H9 (cell line): ENCODE data around the gene DGCR2. TPM values are rescaled to one million over a fixed set of nuclear protein-coding genes. Genes with fewer than 3 reads are reported as not detected.

Source experiments
- DNase-seq: peaks from one replicate; pipeline ENCODE4 v3.0.0-alpha.2; 2017
- H2AFZ ChIP-seq: one replicate; pipeline ENCODE4 v1.6.1; 2013; ENCODE audit warnings: mild to moderate bottlenecking, low read length, control low read depth, moderate library complexity
- H2AK5ac ChIP-seq: 2 replicates; pipeline ENCODE4 v1.6.1; 2013; ENCODE audit warnings: low read length, control low read depth, mixed read lengths; ENCODE audit not compliant: insufficient read length
- H2BK120ac ChIP-seq: one replicate; pipeline ENCODE4 v1.6.1; 2013; ENCODE audit warnings: low read depth, mild to moderate bottlenecking, low read length, control low read depth, inconsistent platforms; ENCODE audit not compliant: poor library complexity, severe bottlenecking
- H2BK12ac ChIP-seq: 2 replicates; pipeline ENCODE4 v1.6.1; 2013; ENCODE audit warnings: low read length, control low read depth, mixed read lengths, low read depth; ENCODE audit not compliant: insufficient read length
- H2BK15ac ChIP-seq: 2 replicates; pipeline ENCODE4 v1.6.1; 2013; ENCODE audit warnings: low read depth, low read length, control low read depth
- H2BK20ac ChIP-seq: one replicate; pipeline ENCODE4 v1.6.1; 2013; ENCODE audit warnings: low read depth, mild to moderate bottlenecking, low read length, control low read depth, inconsistent platforms; ENCODE audit not compliant: poor library complexity, severe bottlenecking
- H2BK5ac ChIP-seq: 2 replicates; pipeline ENCODE4 v1.6.1; 2013; ENCODE audit warnings: low read length, control low read depth, mixed read lengths; ENCODE audit not compliant: insufficient read length
- H3K14ac ChIP-seq: 2 replicates; pipeline ENCODE4 v1.6.1; 2013; ENCODE audit warnings: low read length, control low read depth; ENCODE audit not compliant: insufficient read depth
- H3K18ac ChIP-seq: 2 replicates; pipeline ENCODE4 v1.6.1; 2013; ENCODE audit warnings: low read depth, mild to moderate bottlenecking, mixed read lengths, low read length, control low read depth; ENCODE audit not compliant: insufficient read length
- H3K23ac ChIP-seq: 2 replicates; pipeline ENCODE4 v1.6.1; 2013; ENCODE audit warnings: low read length, control low read depth, mixed read lengths, low read depth; ENCODE audit not compliant: insufficient read length
- H3K23me2 ChIP-seq: 2 replicates; pipeline ENCODE4 v1.6.1; 2013; ENCODE audit warnings: low read depth, mild to moderate bottlenecking, mixed read lengths, low read length, control low read depth; ENCODE audit not compliant: insufficient read length, poor library complexity, severe bottlenecking
- H3K27ac ChIP-seq: 2 replicates; pipeline ENCODE4 v1.5.1; 2013; ENCODE audit warnings: low read length, control low read depth, mixed read lengths, low read depth; ENCODE audit not compliant: insufficient read length
- H3K27me3 ChIP-seq: 2 replicates; pipeline ENCODE4 v1.6.1; 2013; ENCODE audit warnings: low read length, control low read depth, inconsistent platforms; ENCODE audit not compliant: insufficient read depth
- H3K4ac ChIP-seq: 2 replicates; pipeline ENCODE4 v1.6.1; 2013; ENCODE audit warnings: low read depth, mild to moderate bottlenecking, control low read depth, inconsistent platforms, low read length, moderate library complexity
- H3K4me1 ChIP-seq: 2 replicates; pipeline ENCODE4 v1.6.1; 2013; ENCODE audit warnings: low read length, control low read depth, inconsistent platforms; ENCODE audit not compliant: insufficient read depth
- H3K4me2 ChIP-seq: 2 replicates; pipeline ENCODE4 v1.6.1; 2013; ENCODE audit warnings: low read length, control low read depth, mixed read lengths; ENCODE audit not compliant: insufficient read length, insufficient read depth
- H3K56ac ChIP-seq: 2 replicates; pipeline ENCODE4 v1.6.1; 2013; ENCODE audit warnings: low read depth, mild to moderate bottlenecking, mixed read lengths, low read length, control low read depth; ENCODE audit not compliant: insufficient read length
- H3K79me1 ChIP-seq: 2 replicates; pipeline ENCODE4 v1.6.1; 2013; ENCODE audit warnings: low read depth, mild to moderate bottlenecking, moderate library complexity, low read length, control low read depth, inconsistent platforms; ENCODE audit not compliant: insufficient read depth, poor library complexity, severe bottlenecking
- H3K79me2 ChIP-seq: 2 replicates; pipeline ENCODE4 v1.6.1; 2013; ENCODE audit warnings: low read length, control low read depth, inconsistent platforms; ENCODE audit not compliant: insufficient read depth
- H3K9ac ChIP-seq: 2 replicates; pipeline ENCODE4 v1.6.1; 2013; ENCODE audit warnings: low read length, control low read depth, mixed read lengths; ENCODE audit not compliant: insufficient read length; ENCODE audit errors: extremely low read depth
- H3K9me3 ChIP-seq: one replicate; pipeline ENCODE4 v1.6.1; 2013; ENCODE audit warnings: low read depth, low read length, inconsistent platforms; ENCODE audit not compliant: control insufficient read depth
- H3T11ph ChIP-seq: one replicate; pipeline ENCODE4 v1.6.1; 2013; ENCODE audit warnings: mild to moderate bottlenecking, low read length, control low read depth, inconsistent platforms
- H4K20me1 ChIP-seq: one replicate; pipeline ENCODE4 v1.6.1; 2013; ENCODE audit not compliant: control insufficient read depth, insufficient read length, insufficient read depth
- H4K5ac ChIP-seq: 2 replicates; pipeline ENCODE4 v1.6.1; 2013; ENCODE audit warnings: low read depth, mild to moderate bottlenecking, mixed read lengths, low read length, control low read depth; ENCODE audit not compliant: insufficient read length
- H4K8ac ChIP-seq: replicated peaks from 2 replicates; pipeline ENCODE4 v1.6.1; 2013; ENCODE audit warnings: low read length, control low read depth, mixed read lengths, low read depth; ENCODE audit not compliant: insufficient read length
- H4K91ac ChIP-seq: 2 replicates; pipeline ENCODE4 v1.6.1; 2013; ENCODE audit warnings: low read depth, mild to moderate bottlenecking, moderate library complexity, mixed read lengths, low read length, control low read depth; ENCODE audit not compliant: insufficient read length
- H3K27ac Mint-ChIP-seq, 3 experiments: 2 replicates in 2 of 3; 3 replicates in 1 of 3; pipeline ENCODE4 v1.8.0; 2020 to 2021; ENCODE audit warnings: mixed read lengths in 3 of 3, mild to moderate bottlenecking in 1 of 3, moderate library complexity in 1 of 3
- H3K27me3 Mint-ChIP-seq: 2 replicates; pipeline ENCODE4 v1.8.0; 2021; ENCODE audit warnings: low read depth, mild to moderate bottlenecking, moderate library complexity, mixed read lengths
- H3K36me3 Mint-ChIP-seq, 3 experiments: 2 replicates in 2 of 3; 3 replicates in 1 of 3; pipeline ENCODE4 v1.8.0; 2020 to 2021; ENCODE audit warnings: low read depth in 3 of 3, mixed read lengths in 3 of 3; ENCODE audit not compliant: insufficient read depth in 1 of 3
- H3K4me1 Mint-ChIP-seq, 2 experiments: 2 replicates each; pipeline ENCODE4 v1.8.0; 2020; ENCODE audit warnings: mixed read lengths in 2 of 2
- H3K4me3 Mint-ChIP-seq, 2 experiments: 2 replicates in 1 of 2; 3 replicates in 1 of 2; pipeline ENCODE4 v1.8.0; 2020 to 2021; ENCODE audit warnings: mild to moderate bottlenecking in 2 of 2, mixed read lengths in 2 of 2, moderate library complexity in 1 of 2
- H3K9me3 Mint-ChIP-seq, 2 experiments: 2 replicates in 1 of 2; 3 replicates in 1 of 2; pipeline ENCODE4 v1.8.0; 2020; ENCODE audit warnings: mild to moderate bottlenecking in 2 of 2, mixed read lengths in 2 of 2, moderate library complexity in 1 of 2
- CTCF ChIP-seq: fragments of 200-600 bp; sonication (generic); conservative IDR thresholded peaks from 3 replicates; pipeline ENCODE4 v1.8.0; 2021; ENCODE audit warnings: antibody characterized with exemption, mild to moderate bottlenecking
- WGBS: extraction: QIAGEN DNeasy Blood & Tissue Kit; methylation state at CpG from one replicate; pipeline ENCODE4 v1.1.7; 2013; ENCODE audit warnings: missing lambda C conversion rate, low lambda C conversion rate, mixed read lengths; ENCODE audit not compliant: insufficient read length; ENCODE audit errors: extremely low coverage; 5-methylcytosine and 5-hydroxymethylcytosine counted together
- total RNA-seq: library from RNA; stranded (reverse); gene quantifications from 2 replicates; pipeline ENCODE4 v1.2.1, GENCODE V29; 2021

The DGCR2 gene
- total RNA-seq, 1 experiment from 2014 or later, result 47.2 TPM

GRCh38 chr22:19128946-19129727, 6.9 kb upstream of the DGCR2 start:
- Histone ChIP-seq H2AK5ac (no peak overlapping the region), H2BK120ac (no peak overlapping the region), H3K9ac (no peak overlapping the region), H3K9me3 (no peaks in the 10 kb centered on the region), H3K4ac (no peak overlapping the region), H4K5ac (no peak overlapping the region), H3K23me2 (no peaks in the 10 kb centered on the region), H3K27me3 (no peaks in the 10 kb centered on the region), H3K14ac (no peak overlapping the region), H4K8ac (no peak overlapping the region), H3K18ac (no peak overlapping the region), H3K79me1 (no peaks in the 10 kb centered on the region), H3K4me1 (no peaks in the 10 kb centered on the region), H2AFZ (no peak overlapping the region), H4K91ac (no peak overlapping the region), H3K56ac (no peak overlapping the region), H2BK12ac (no peak overlapping the region), H2BK20ac (no peak overlapping the region), H3K79me2 (no peaks in the 10 kb centered on the region), H4K20me1 (no peaks in the 10 kb centered on the region), H3T11ph (no peak overlapping the region), H3K27ac (no peak overlapping the region), H2BK15ac (no peak overlapping the region), H2BK5ac (no peak overlapping the region), H3K4me2 (no peak overlapping the region), H3K23ac (no peak overlapping the region)
- DNase-seq, result no peak
- Mint-ChIP-seq H3K27ac (no peak overlapping the region; a peak in 1 of 7 replicates), H3K4me1 (peaks cover 0 to 1% of the 10 kb centered on the region in 2 experiments; a peak in 3 of 4 replicates), H3K27me3 (peaks cover 13% of the 10 kb centered on the region), H3K9me3 (no peaks in the 10 kb centered on the region; a peak in 2 of 5 replicates), H3K4me3 (no peak overlapping the region), H3K36me3 (peaks cover 0 to 28% (median 11%) of the 10 kb centered on the region in 3 experiments; a peak in 5 of 7 replicates)
- TF ChIP-seq CTCF, result no peak
- no CpG with 5 or more reads among the region's 7 CpGs for WGBS
